Ascending aorta (tissue), 2 donors: ENCODE data around the gene SAMD10. TPM values are rescaled to one million over a fixed set of nuclear protein-coding genes. Genes with fewer than 3 reads are reported as not detected.
"Not testable (repeated sequence)": the region's sequence is repeated elsewhere in the genome, so short reads cannot be mapped to it uniquely, and the experiment has no call there.

Experiments
- DNase-seq, 2 donors: peaks; one replicate each; pipeline ENCODE4 v3.0.0-alpha.2; 2019; ENCODE audit warnings: low spot score in 2 of 2
- H3K27ac ChIP-seq, 2 donors: fragments of 200-600 bp; sonication (generic); one replicate each; pipeline ENCODE4 v1.5.1; 2016 to 2017; ENCODE audit warnings: mild to moderate bottlenecking in 1 of 2
- H3K27me3 ChIP-seq: fragments of 200-600 bp; sonication (generic); one replicate; pipeline ENCODE4 v1.5.1; 2017
- H3K36me3 ChIP-seq, 2 donors: fragments of 200-600 bp; sonication (generic); one replicate each; pipeline ENCODE4 v1.5.1; 2016
- H3K4me1 ChIP-seq, 2 donors: fragments of 200-600 bp; sonication (generic); one replicate each; pipeline ENCODE4 v1.5.1; 2016 to 2017; ENCODE audit warnings: mild to moderate bottlenecking in 1 of 2
- H3K4me3 ChIP-seq, 2 donors: fragments of 200-600 bp; sonication (generic); one replicate each; pipeline ENCODE4 v1.5.1; 2016 to 2017; ENCODE audit warnings: mild to moderate bottlenecking in 1 of 2
- H3K9me3 ChIP-seq, 2 donors: fragments of 200-600 bp; sonication (generic); one replicate each; pipeline ENCODE4 v1.5.1; 2016
- CTCF ChIP-seq, 3 experiments: fragments of 200-600 bp in 2 of 3; fragments of 450-650 bp in 1 of 3; sonication (generic) in 2 of 3; IDR thresholded peaks; one replicate each; pipeline ENCODE4 v1.5.1; 2016 to 2019; ENCODE audit warnings: antibody characterized with exemption in 3 of 3, mild to moderate bottlenecking in 1 of 3, moderate library complexity in 1 of 3
- intact Hi-C: fragments of 100-400 bp; cut with DNase I; formaldehyde crosslinking; loops from one replicate; pipeline ENCODE4 v1.15.1; 2023
- total RNA-seq: library from RNA; depleted of rRNA; stranded (reverse); fragments of >200 nt; gene quantifications from one replicate; pipeline ENCODE4 v1.1.0, GENCODE V29; 2016

Gene SAMD10
- total RNA-seq, 1 donor from 2014 or later = not detected

- intact Hi-C loops = no loop called here
- Histone ChIP-seq H3K36me3 (peaks cover 63 to 74% of the 10 kb centered on the region in 2 donors), H3K27ac (no peak overlapping the region), H3K4me1 (no peaks in the 10 kb centered on the region), H3K9me3 (no peaks in the 10 kb centered on the region), H3K27me3 (no peaks in the 10 kb centered on the region), H3K4me3 (no peak overlapping the region)
- TF ChIP-seq CTCF (IDR thresholded peaks at IDR 0.05) = no peak
- DNase-seq = no peak
Observed at GRCh38 chr20:63931735-63932134, 47.7 kb downstream of the SAMD10 start.

GRCh38 chr20:63930971-63931553, 48.4 kb downstream of the SAMD10 start:
- Histone ChIP-seq H3K36me3 (peaks cover 63 to 69% of the 10 kb centered on the region in 2 donors), H3K4me1 (no peaks in the 10 kb centered on the region), H3K27me3 (no peaks in the 10 kb centered on the region), H3K27ac (no peak overlapping the region), H3K4me3 (no peak overlapping the region), H3K9me3 (no peaks in the 10 kb centered on the region)
- intact Hi-C loops = no loop called here
- TF ChIP-seq CTCF (IDR thresholded peaks at IDR 0.05) = no peak
- DNase-seq = no peak

GRCh38 chr20:63929473-63929883, 50.0 kb downstream of the SAMD10 start:
- H3K9me3 ChIP-seq, H3K27me3 ChIP-seq, H3K4me3 ChIP-seq, H3K4me1 ChIP-seq, DNase-seq, H3K27ac ChIP-seq, intact Hi-C loops: not testable (repeated sequence)
- peaks cover 53 to 54% of the 10 kb centered on the region in 2 donors for H3K36me3 ChIP-seq

GRCh38 chr20:63929071-63929470, 50.4 kb downstream of the SAMD10 start:
- intact Hi-C loops = no loop called here
- H3K4me3 ChIP-seq = no peak overlapping the region
- H3K27ac ChIP-seq = no peak overlapping the region
- no peak for DNase-seq
- H3K36me3 ChIP-seq = peaks cover 53 to 54% of the 10 kb centered on the region in 2 donors
- H3K9me3 ChIP-seq = no peaks in the 10 kb centered on the region
- H3K27me3 ChIP-seq = no peaks in the 10 kb centered on the region
- peaks cover 0 to 5% of the 10 kb centered on the region in 2 donors for H3K4me1 ChIP-seq
- TF ChIP-seq CTCF (IDR thresholded peaks at IDR 0.05) = no peak

GRCh38 chr20:63926298-63926697, 53.1 kb downstream of the SAMD10 start:
- TF ChIP-seq CTCF (IDR thresholded peaks at IDR 0.05) = no peak
- H3K27me3 ChIP-seq = no peaks in the 10 kb centered on the region
- peaks cover 0 to 5% of the 10 kb centered on the region in 2 donors for H3K4me1 ChIP-seq
- DNase-seq = no peak
- no peak overlapping the region for H3K4me3 ChIP-seq
- H3K36me3 ChIP-seq = peaks cover 35 to 38% of the 10 kb centered on the region in 2 donors
- intact Hi-C loops = no loop called here
- H3K9me3 ChIP-seq = no peaks in the 10 kb centered on the region
- no peak overlapping the region for H3K27ac ChIP-seq

- intact Hi-C loops = no loop called here
Observed at GRCh38 chr20:63924241-63924640, 55.2 kb downstream of the SAMD10 start.

More at GRCh38 chr20:63924241-63924640, 55.2 kb downstream of the SAMD10 start:
- Histone ChIP-seq H3K27me3 (no peaks in the 10 kb centered on the region), H3K4me1 (peaks cover 0 to 5% of the 10 kb centered on the region in 2 donors), H3K4me3 (no peak overlapping the region), H3K9me3 (no peaks in the 10 kb centered on the region), H3K36me3 (peaks cover 14 to 18% of the 10 kb centered on the region in 2 donors), H3K27ac (no peak overlapping the region)
- no peak for DNase-seq
- TF ChIP-seq CTCF (IDR thresholded peaks at IDR 0.05) = no peak

Other genes starting within 250 kb of the SAMD10 start
- gene LIME1, start 243.0 kb downstream of the SAMD10 start, total RNA-seq = 7.3 TPM
- gene SLC2A4RG, start 239.9 kb downstream of the SAMD10 start, total RNA-seq = 114 TPM
- 39.5 TPM for gene ZBTB46, start 148.4 kb downstream of the SAMD10 start, total RNA-seq
- gene ABHD16B, start 118.1 kb downstream of the SAMD10 start, total RNA-seq = not detected
- gene TPD52L2, start 114.4 kb downstream of the SAMD10 start, total RNA-seq = 161 TPM
- gene DNAJC5, start 84.5 kb downstream of the SAMD10 start, total RNA-seq = 42.9 TPM
- gene UCKL1, start 23.2 kb downstream of the SAMD10 start, total RNA-seq = 95.4 TPM
- gene ZNF512B, start 9.7 kb downstream of the SAMD10 start, total RNA-seq = 17.5 TPM
- gene PRPF6, start 1.5 kb upstream of the SAMD10 start, total RNA-seq = 33.5 TPM
- gene C20orf204, start 56.5 kb upstream of the SAMD10 start, total RNA-seq = not detected
- gene SOX18, start 70.0 kb upstream of the SAMD10 start, total RNA-seq = 244 TPM
- gene TCEA2, start 83.6 kb upstream of the SAMD10 start, total RNA-seq = 61.4 TPM
- gene RGS19, start 99.9 kb upstream of the SAMD10 start, total RNA-seq = 109 TPM
- gene OPRL1, start 100.4 kb upstream of the SAMD10 start, total RNA-seq = 0.21 TPM
- gene LKAAEAR1, start 104.8 kb upstream of the SAMD10 start, total RNA-seq = not detected
- not detected for gene NPBWR2, start 127.9 kb upstream of the SAMD10 start, total RNA-seq
- gene MYT1, start 184.8 kb upstream of the SAMD10 start, total RNA-seq = not detected